ENCODE measurements around the gene KCNQ4.

DNA sequence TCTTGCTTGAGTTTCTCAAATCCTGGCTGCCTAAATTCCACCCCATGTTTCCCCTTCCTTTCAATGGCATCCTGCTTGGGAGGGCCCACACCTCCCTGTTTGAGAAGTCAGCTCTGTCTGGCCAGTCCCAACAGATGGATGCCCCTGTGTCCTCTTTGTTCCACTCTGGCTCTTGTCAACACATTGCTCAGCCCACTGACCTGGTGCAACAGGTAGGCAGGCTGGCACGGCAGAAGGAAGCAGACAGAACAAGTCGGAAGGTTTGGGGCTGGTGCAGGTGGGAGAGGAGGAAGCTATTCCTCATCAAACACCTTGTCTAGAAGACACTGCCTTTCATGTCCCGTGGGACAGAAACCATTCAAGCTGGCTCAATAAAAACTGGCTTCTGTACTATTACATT lies 22.7 kb downstream of the KCNQ4 start:
- TF ChIP-seq, protein P1, sequence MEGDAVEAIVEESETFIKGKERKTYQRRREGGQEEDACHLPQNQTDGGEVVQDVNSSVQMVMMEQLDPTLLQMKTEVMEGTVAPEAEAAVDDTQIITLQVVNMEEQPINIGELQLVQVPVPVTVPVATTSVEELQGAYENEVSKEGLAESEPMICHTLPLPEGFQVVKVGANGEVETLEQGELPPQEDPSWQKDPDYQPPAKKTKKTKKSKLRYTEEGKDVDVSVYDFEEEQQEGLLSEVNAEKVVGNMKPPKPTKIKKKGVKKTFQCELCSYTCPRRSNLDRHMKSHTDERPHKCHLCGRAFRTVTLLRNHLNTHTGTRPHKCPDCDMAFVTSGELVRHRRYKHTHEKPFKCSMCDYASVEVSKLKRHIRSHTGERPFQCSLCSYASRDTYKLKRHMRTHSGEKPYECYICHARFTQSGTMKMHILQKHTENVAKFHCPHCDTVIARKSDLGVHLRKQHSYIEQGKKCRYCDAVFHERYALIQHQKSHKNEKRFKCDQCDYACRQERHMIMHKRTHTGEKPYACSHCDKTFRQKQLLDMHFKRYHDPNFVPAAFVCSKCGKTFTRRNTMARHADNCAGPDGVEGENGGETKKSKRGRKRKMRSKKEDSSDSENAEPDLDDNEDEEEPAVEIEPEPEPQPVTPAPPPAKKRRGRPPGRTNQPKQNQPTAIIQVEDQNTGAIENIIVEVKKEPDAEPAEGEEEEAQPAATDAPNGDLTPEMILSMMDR (conservative IDR thresholded peaks at IDR 0.05) = no peak
- TF ChIP-seq EZH2 (IDR thresholded peaks at IDR 0.05; ENCODE audit: low read depth) = no peak

Measured in PC-9 (cell line).